Measurements from ENCODE around the gene SLC38A8.

SLC38A8 gene

GRCh38 chr16:84042308-84042878 lies at the start of gene SLC38A8:
TSS of gene SLC38A8 (minus strand) at chr16:84042795. CDS start at chr16:84042157, 638 bp downstream.
- H3K27me3 ChIP-seq (ENCODE audit: insufficient read depth, low read depth, severe bottlenecking): no peaks in the 10 kb centered on the region
- no peak within 1 kb of the TSS for H3K4me3 ChIP-seq (ENCODE audit: low read depth, low read length)
- no peak for DNase-seq

GRCh38 chr16:84091460-84091859 lies 48.9 kb upstream of the SLC38A8 start:
- DNase-seq: peak; percentile 45
- no peaks in the 10 kb centered on the region for H3K27me3 ChIP-seq (ENCODE audit: insufficient read depth, low read depth, severe bottlenecking)
- no peak for TF ChIP-seq CTCF (IDR thresholded peaks at IDR 0.05; ENCODE audit: low read depth, low read length)
- H3K36me3 ChIP-seq: peaks cover 37% of the 10 kb centered on the region
- H3K9me3 ChIP-seq (ENCODE audit: severe bottlenecking): no peaks in the 10 kb centered on the region
- H3K4me3 ChIP-seq (ENCODE audit: low read depth, low read length): no peak overlapping the region
- peak overlapping the region; percentile 83 for H3K27ac ChIP-seq

More at GRCh38 chr16:84042308-84042878, at the start of gene SLC38A8:
- TF ChIP-seq CTCF (IDR thresholded peaks at IDR 0.05; ENCODE audit: low read depth, low read length): no peak
- no peaks in the 10 kb centered on the region for H3K36me3 ChIP-seq
- no peak within 1 kb of the TSS for H3K27ac ChIP-seq
- no peaks in the 10 kb centered on the region for H3K9me3 ChIP-seq (ENCODE audit: severe bottlenecking)

GRCh38 chr16:84090211-84090610 lies 47.6 kb upstream of the SLC38A8 start:
- no peak overlapping the region for H3K4me3 ChIP-seq (ENCODE audit: low read depth, low read length)

GRCh38 chr16:84088695-84089395 lies 46.2 kb upstream of the SLC38A8 start:
- H3K9me3 ChIP-seq (ENCODE audit: severe bottlenecking): no peaks in the 10 kb centered on the region
- H3K4me3 ChIP-seq (ENCODE audit: low read depth, low read length): no peak overlapping the region
- peaks cover 37% of the 10 kb centered on the region for H3K36me3 ChIP-seq
- no peaks in the 10 kb centered on the region for H3K27me3 ChIP-seq (ENCODE audit: insufficient read depth, low read depth, severe bottlenecking)
- peak; percentile 50 for TF ChIP-seq CTCF (IDR thresholded peaks at IDR 0.05; ENCODE audit: low read depth, low read length)
- peak; percentile 59 for DNase-seq
- no peak overlapping the region for H3K27ac ChIP-seq

More at GRCh38 chr16:84090211-84090610, 47.6 kb upstream of the SLC38A8 start:
- no peaks in the 10 kb centered on the region for H3K27me3 ChIP-seq (ENCODE audit: insufficient read depth, low read depth, severe bottlenecking)
- DNase-seq: no peak
- TF ChIP-seq CTCF (IDR thresholded peaks at IDR 0.05; ENCODE audit: low read depth, low read length): no peak
- H3K36me3 ChIP-seq: peaks cover 41% of the 10 kb centered on the region
- H3K27ac ChIP-seq: no peak overlapping the region
- no peaks in the 10 kb centered on the region for H3K9me3 ChIP-seq (ENCODE audit: severe bottlenecking)

GRCh38 chr16:84087466-84088151 lies 45.0 kb upstream of the SLC38A8 start:
- no peak for DNase-seq
- H3K9me3 ChIP-seq (ENCODE audit: severe bottlenecking): no peaks in the 10 kb centered on the region
- no peak overlapping the region for H3K4me3 ChIP-seq (ENCODE audit: low read depth, low read length)
- H3K27ac ChIP-seq: no peak overlapping the region
- no peak for TF ChIP-seq CTCF (IDR thresholded peaks at IDR 0.05; ENCODE audit: low read depth, low read length)
- H3K27me3 ChIP-seq (ENCODE audit: insufficient read depth, low read depth, severe bottlenecking): no peaks in the 10 kb centered on the region
- H3K36me3 ChIP-seq: peaks cover 29% of the 10 kb centered on the region
